Panc1 (cell line): ENCODE data around the gene ROCK2.

Experiments used
- POLR2AphosphoS5 ChIP-seq: IDR thresholded peaks from 2 replicates; pipeline ENCODE4 v1.6.1; 2012; ENCODE audit warnings: mild to moderate bottlenecking, low read depth, low read length, moderate library complexity
- SIN3A ChIP-seq: IDR thresholded peaks from 2 replicates; pipeline ENCODE4 v1.6.1; 2012; ENCODE audit warnings: low read depth, mild to moderate bottlenecking, low read length, moderate library complexity, borderline replicate concordance; ENCODE audit not compliant: insufficient read depth
- TCF7L2 ChIP-seq: IDR thresholded peaks from 2 replicates; pipeline ENCODE4 v1.6.1; 2011; ENCODE audit warnings: mild to moderate bottlenecking, low read depth, low read length, inconsistent platforms
- TF ChIP-seq, protein P1 (sequence below): fragments of 450-650 bp; IDR thresholded peaks from 2 replicates; pipeline ENCODE4 v1.5.1; 2017; ENCODE audit warnings: mild to moderate bottlenecking

DNA sequence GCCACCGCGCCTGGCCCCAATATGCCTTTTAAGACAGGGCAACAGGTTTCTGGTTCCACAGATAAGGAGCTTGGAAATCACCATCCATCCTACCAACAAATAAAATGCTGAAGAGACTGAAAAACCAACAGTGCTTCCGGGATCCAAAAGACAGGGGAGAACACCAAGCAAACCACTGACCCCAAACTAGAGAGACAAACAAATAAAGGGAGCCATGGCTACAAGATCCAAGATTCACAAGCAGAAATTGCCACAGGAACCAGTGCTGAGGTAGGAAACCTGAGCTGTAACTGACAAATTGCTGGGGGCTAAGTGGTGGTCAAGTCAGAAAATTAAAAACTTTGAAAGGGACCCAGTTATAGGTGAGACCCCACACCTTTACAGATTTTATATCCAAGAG lies 76.5 kb downstream of the ROCK2 start:
- no peak for TF ChIP-seq TCF7L2
- TF ChIP-seq, protein P1, sequence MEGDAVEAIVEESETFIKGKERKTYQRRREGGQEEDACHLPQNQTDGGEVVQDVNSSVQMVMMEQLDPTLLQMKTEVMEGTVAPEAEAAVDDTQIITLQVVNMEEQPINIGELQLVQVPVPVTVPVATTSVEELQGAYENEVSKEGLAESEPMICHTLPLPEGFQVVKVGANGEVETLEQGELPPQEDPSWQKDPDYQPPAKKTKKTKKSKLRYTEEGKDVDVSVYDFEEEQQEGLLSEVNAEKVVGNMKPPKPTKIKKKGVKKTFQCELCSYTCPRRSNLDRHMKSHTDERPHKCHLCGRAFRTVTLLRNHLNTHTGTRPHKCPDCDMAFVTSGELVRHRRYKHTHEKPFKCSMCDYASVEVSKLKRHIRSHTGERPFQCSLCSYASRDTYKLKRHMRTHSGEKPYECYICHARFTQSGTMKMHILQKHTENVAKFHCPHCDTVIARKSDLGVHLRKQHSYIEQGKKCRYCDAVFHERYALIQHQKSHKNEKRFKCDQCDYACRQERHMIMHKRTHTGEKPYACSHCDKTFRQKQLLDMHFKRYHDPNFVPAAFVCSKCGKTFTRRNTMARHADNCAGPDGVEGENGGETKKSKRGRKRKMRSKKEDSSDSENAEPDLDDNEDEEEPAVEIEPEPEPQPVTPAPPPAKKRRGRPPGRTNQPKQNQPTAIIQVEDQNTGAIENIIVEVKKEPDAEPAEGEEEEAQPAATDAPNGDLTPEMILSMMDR, result no peak
- no peak for TF ChIP-seq SIN3A
- TF ChIP-seq POLR2AphosphoS5, result no peak
